D341Med (cell line): ENCODE measurements around the gene IGSF6.

Experiments used
- DNase-seq: peaks from one replicate; pipeline ENCODE4 v3.0.0; 2012; ENCODE audit warnings: low spot score

IGSF6 gene

DNA sequence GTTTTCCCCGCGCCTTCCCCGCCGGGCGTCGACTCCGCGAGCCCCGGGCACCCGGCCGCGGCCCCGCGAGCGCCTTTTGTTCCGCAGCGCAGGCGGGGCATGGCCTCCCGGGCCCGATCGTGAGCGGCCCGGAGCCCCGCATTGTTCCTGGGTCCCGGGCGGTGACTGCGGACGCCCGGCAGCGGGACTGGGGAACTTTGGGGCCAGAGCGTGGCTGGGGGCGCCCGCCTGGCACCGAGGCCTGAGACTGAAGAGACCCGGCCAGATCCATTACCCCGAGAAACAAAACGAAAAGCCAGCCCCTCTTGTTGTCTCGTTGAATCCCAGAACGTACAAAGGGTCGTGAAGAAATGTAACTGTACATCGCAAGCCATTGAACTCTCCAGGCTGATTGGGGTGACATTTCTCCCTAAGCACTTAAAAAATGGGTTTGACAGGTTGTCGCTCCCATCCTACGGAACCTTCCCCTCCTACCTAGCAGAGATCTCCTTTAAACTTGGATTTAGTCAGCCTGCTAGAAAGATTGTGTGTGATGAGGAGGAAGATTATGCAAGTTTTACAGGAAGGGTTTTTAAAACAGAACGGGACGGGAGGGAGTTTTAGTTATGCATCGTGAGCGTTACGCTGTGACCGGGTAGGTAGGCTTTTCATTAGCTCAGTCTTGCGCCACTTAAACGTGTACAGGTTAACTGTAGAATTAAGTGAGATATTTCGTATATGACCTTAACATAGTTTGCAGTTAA, 52.2 kb downstream of the IGSF6 start:
- DNase-seq, result peak; percentile 26

DNA sequence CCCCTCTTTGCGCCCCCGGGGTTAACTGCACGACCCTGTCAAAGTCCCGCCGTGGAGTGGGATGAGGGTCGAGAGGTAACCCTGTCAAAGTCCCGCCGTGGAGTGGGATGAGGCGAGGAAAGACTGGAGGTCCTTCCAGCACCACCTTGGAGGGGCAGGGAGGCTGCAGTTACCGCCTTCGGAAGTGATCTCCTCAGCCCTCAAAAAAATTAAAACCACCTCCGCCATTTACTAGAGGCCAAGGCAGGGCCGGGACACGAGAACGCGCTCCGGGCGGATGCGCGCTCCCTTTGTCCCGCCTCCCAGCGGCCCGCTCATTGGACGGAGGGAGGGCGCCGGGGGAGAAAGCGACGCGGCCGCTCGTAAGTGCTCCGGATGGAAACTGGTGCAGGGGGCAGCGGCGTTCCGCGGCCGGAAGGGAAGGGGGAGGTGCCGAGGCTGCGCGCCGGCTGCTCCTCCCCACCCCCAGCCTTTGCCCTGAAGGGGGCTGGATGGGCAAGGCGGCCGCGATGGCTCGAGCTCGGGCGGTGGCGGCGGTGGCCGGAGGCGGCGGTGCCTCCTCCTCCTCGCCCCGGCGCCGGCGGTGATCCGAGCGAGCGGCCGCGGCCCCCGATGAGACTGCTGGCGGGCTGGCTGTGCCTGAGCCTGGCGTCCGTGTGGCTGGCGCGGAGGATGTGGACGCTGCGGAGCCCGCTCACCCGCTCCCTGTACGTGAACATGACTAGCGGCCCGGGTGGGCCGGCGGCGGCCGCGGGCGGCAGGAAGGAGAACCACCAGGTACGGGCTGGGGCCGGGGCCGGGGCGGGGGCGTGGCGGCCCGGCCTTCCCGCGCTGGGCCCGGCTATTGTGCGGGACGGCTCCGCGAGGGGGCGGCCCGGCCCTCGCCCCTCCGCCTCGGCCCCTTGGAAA, 53.0 kb downstream of the IGSF6 start, which contains the start of gene METTL9:
Gene METTL9 (plus strand): TSS at position 456 of the 909 bp plus-strand sequence. CDS start 157 bp downstream, at position 613.
- peak; percentile 94 for DNase-seq

DNA sequence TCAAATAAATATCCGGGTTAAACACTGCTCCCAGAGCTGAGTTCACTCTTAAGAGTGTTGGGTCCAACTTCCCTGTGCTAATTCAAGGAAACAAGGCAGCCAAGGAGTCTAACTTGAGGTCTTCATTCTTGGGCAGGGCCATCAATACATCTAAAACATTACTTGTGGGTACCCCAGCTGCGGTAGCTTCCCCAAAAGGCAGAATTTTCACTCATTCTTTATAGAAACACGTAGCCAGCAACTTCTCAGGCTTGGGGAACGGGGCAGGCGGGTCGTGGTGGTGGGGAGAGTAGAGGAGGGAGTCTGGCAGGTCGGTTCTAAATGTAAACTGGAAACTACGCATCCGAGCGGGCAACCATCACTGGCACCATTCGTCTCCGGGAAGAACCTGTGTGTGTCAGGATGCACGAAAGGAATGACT, 53.7 kb downstream of the IGSF6 start:
- DNase-seq, result peak; percentile 45

DNA sequence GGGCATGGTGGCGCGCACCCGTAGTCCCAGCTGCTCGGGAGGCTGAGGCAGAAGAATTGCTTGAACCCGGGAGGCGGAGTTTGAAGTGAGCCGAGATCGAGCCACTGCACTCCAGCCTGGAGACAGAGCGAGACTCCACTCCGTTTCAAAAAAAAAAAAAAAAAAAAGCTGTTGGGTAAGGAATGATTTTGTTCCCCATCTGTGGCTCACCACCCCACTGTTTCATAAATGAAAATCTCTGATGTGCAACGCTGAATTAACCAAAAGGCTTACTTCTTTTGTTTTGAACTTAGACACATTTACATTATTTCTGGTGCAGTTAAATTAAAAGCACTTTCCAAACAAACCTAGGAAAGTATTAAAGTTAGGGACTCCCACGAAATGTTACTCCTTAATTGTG, 54.2 kb downstream of the IGSF6 start:
- DNase-seq, result no peak

DNA sequence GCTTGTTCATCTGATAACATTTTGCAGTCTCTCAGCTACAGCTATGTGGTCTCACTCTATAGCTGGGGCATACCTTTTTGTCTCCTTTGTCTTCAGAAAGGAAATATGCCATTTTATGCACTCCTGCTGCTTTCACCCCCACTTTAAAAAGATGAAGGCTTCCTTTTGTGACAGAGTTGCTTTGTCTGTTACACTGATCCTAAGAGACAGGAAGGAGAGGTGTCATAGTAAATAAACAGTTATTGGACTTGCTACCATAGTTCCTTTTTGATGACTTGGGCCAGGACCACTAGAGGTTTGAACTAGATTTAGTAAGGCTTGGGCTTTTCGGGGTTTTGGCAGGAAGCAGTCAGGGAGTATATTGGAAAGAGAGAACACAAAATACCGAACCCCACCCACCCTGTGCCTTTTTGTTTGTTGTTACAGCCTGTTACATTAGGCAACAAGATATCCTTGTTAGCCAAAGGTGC, 54.8 kb downstream of the IGSF6 start:
- no peak for DNase-seq

DNA sequence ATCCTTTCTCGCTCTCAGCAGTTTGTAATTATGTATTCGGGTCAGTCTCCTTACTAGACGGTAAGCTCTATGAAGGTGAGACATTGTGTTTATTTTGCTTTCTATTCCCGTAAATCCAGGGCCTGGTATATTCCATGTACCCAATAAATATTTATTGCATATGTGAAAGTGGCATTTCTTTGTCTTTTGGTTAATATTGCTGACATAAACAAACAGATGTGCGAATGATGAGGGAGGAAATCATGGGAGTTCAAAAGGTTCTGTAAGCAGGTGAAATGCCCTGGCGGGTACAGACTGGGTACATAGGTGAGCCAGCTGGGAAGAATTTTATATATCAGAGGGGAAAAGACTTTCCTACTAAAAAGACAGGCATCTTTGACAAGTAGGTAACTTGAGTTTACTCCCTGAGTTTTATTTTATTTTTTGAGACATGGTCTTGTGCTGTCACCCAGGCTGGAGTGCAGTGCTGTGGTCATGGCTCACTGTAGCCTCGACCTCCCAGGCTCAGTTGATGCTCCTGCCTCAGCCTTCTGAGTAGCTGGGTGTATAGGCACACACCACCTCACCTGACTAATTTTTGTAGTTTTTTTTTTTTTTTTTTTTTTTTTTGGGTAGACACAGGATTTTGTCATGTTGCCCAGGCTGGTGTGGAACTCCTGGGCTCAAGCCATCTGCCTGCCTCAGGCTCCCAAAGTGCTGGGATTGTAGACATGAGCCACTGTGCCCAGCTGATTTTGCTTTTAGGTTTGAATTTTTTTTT, 58.7 kb downstream of the IGSF6 start:
- DNase-seq, result no peak

DNA sequence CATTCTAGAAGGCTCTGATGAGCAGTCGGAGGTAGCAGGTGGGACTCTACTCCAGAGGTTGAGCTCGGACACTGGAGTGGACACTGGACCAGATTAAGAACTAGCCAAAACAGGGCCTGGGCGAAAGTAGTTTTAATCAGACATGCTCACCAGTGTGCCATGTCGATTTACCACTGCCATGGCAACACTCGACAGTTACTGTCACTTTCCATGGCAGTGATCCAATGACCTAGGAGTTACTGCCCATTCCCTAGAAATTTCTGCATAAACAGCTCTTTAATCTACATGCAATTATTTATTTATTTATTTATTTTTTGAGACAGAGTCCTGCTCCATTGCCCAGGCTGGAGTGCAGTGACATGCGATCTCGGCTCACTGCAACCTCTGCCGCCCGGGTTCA, 60.2 kb downstream of the IGSF6 start:
- no peak for DNase-seq

DNA sequence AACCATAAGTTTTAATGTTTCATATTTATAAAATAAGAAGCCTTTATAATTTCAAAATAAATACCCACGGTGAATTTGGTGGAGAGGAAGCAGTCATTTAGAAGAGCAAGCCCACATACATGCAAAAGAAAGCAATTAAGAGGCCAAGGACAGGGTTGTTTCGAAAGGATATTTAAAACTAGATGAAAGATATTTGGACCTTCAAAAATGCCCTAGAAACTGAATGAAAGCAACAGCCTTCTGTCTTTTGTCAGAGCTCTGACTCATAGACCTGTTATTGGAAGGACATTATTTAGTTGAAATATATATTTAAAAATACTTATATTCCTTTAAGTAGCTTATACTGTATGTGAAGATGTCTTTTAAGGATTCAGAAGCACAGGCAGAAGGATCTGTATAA, 61.6 kb downstream of the IGSF6 start:
- no peak for DNase-seq

DNA sequence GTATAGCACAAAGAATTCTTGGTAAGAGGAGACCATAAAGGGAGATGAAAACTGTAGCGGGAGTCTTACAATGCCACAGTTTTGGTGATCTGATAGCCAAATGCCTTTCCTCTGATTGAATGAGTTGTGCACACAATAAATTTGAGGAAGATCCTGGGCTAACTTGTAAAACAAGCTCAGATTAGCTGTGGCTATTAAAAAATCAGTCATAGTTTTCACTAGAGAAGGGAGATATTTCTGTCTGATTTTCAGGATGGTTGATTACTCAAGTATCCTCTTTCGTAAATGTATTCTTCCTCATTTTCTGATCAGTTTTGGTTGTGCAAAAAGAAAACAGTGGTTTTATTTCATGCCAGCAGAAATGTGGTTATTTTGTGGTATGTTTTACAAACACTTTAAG, 62.1 kb downstream of the IGSF6 start:
- no peak for DNase-seq

DNA sequence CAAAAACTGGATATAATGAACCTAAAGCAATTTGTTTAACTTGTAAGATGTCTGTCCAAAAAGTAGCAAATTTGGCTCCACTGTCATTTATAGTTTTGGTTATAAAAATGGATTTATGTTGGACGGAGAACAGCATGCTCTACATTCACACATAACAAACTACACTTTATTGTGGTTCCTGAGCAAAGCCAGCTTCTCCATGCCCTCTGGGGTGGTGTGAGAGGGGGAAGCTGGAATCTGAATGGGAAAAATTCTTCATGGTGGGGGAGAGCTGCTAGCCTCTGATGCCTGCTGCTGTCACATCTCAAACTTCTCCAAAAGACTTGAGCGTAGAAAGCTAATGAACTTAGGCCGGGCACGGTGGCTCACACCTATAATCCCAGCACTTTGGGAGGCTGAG, 62.9 kb downstream of the IGSF6 start:
- no peak for DNase-seq
